Karpas-422 (cell line): ENCODE data around the gene NLRC5. TPM values are rescaled to one million over a fixed set of nuclear protein-coding genes. Genes with fewer than 3 reads are reported as not detected.
"Not testable (repeated sequence)": the region's sequence is repeated elsewhere in the genome, so short reads cannot be mapped to it uniquely, and the experiment has no call there.

Experiments used
- DNase-seq: peaks from one replicate; pipeline ENCODE4 v3.0.0-alpha.2; 2015
- H2AFZ ChIP-seq: fragments of 200-600 bp; sonication (generic); 2 replicates; pipeline ENCODE4 v1.6.1; 2014; ENCODE audit warnings: antibody characterized with exemption, low read length, mixed read lengths
- H3K27ac ChIP-seq: fragments of 200-600 bp; sonication (generic); 2 replicates; pipeline ENCODE4 v1.5.1; 2014; ENCODE audit warnings: mild to moderate bottlenecking, low read length, moderate library complexity
- H3K27me3 ChIP-seq: fragments of 200-600 bp; sonication (generic); 2 replicates; pipeline ENCODE4 v1.6.1; 2014; ENCODE audit warnings: low read length, mixed read lengths
- H3K36me3 ChIP-seq: fragments of 200-600 bp; sonication (generic); 2 replicates; pipeline ENCODE4 v1.6.1; 2014; ENCODE audit warnings: low read length, mixed read lengths; ENCODE audit not compliant: insufficient read depth
- H3K4me1 ChIP-seq: fragments of 200-600 bp; sonication (generic); 2 replicates; pipeline ENCODE4 v1.6.1; 2014; ENCODE audit warnings: mild to moderate bottlenecking, low read length, mixed read lengths
- H3K4me2 ChIP-seq: fragments of 200-600 bp; sonication (generic); 2 replicates; pipeline ENCODE4 v1.6.1; 2014; ENCODE audit warnings: low read length, low read depth, mild to moderate bottlenecking; ENCODE audit not compliant: poor library complexity, severe bottlenecking
- H3K4me3 ChIP-seq: fragments of 200-600 bp; sonication (generic); 2 replicates; pipeline ENCODE4 v1.5.1; 2014; ENCODE audit warnings: mild to moderate bottlenecking, antibody characterized with exemption, low read length, mixed read lengths
- H3K79me2 ChIP-seq: fragments of 200-600 bp; sonication (generic); 2 replicates; pipeline ENCODE4 v1.6.1; 2014; ENCODE audit warnings: mild to moderate bottlenecking, low read length, mixed read lengths
- H3K9ac ChIP-seq: fragments of 200-600 bp; sonication (generic); 2 replicates; pipeline ENCODE4 v1.6.0; 2014; ENCODE audit warnings: low read length
- H3K9me2 ChIP-seq: fragments of 200-600 bp; sonication (generic), shearing (Covaris generic); replicated peaks from 2 replicates; pipeline ENCODE4 v1.6.0; 2014; ENCODE audit warnings: mild to moderate bottlenecking, low read length, moderate library complexity; ENCODE audit not compliant: insufficient read depth
- H3K9me3 ChIP-seq: fragments of 300-700, 200-600 bp; sonication (generic); 2 replicates; pipeline ENCODE4 v1.6.1; 2014; ENCODE audit warnings: low read length, mixed read lengths
- H4K20me1 ChIP-seq: fragments of 200-600 bp; sonication (generic); 2 replicates; pipeline ENCODE4 v1.6.1; 2014; ENCODE audit warnings: mild to moderate bottlenecking, antibody characterized with exemption, low read length, low read depth; ENCODE audit not compliant: insufficient read depth
- total RNA-seq: library from RNA; depleted of rRNA; stranded (reverse); fragments of >200 nt; shearing (Covaris generic); gene quantifications from 2 replicates; pipeline ENCODE4 v1.2.3, GENCODE V29; 2014; ENCODE audit warnings: low replicate concordance

NLRC5 gene
- total RNA-seq, 1 experiment from 2014 or later, result 116 TPM

DNA sequence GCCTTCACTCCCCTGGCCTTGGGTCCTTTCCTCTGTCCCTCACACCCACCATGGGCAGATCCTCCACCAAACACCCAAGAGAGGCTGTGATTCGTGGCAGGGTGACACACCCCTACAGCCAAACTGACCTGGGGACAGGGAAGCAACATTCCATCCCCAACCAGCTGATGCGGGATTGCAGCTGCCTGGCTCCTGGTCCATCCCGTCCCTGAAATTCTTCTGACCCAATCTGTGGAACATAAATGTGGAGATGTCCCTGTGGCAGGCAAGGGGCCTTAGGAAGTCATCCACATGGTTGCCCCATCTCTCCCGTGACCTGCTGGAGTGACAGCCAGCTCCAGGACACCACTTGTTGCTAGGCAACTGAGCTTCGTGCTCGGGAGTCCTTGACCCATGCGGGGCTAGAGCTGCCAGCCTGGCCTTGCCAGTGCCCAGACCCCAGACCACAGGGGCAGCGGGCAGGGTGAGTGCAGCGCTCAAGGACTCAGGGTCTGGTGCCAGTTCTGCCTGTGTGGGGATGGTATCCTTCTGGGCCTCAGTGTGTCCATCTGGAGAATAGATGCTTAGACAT is 69.0 kb downstream of the NLRC5 start:
- H3K9me3 ChIP-seq, result no peaks in the 10 kb centered on the region
- no peaks in the 10 kb centered on the region for H3K79me2 ChIP-seq
- no peaks in the 10 kb centered on the region for H3K4me1 ChIP-seq
- no peak overlapping the region for H3K4me3 ChIP-seq
- peaks cover 22% of the 10 kb centered on the region; the same call in 1 of the 2 replicates for H3K36me3 ChIP-seq
- H3K4me2 ChIP-seq, result no peak overlapping the region
- H3K27me3 ChIP-seq, result no peaks in the 10 kb centered on the region
- no peaks in the 10 kb centered on the region for H3K9me2 ChIP-seq
- no peak overlapping the region for H2AFZ ChIP-seq
- H3K9ac ChIP-seq, result no peak overlapping the region
- no peak for DNase-seq
- H3K27ac ChIP-seq, result no peak overlapping the region
- H4K20me1 ChIP-seq, result no peaks in the 10 kb centered on the region

DNA sequence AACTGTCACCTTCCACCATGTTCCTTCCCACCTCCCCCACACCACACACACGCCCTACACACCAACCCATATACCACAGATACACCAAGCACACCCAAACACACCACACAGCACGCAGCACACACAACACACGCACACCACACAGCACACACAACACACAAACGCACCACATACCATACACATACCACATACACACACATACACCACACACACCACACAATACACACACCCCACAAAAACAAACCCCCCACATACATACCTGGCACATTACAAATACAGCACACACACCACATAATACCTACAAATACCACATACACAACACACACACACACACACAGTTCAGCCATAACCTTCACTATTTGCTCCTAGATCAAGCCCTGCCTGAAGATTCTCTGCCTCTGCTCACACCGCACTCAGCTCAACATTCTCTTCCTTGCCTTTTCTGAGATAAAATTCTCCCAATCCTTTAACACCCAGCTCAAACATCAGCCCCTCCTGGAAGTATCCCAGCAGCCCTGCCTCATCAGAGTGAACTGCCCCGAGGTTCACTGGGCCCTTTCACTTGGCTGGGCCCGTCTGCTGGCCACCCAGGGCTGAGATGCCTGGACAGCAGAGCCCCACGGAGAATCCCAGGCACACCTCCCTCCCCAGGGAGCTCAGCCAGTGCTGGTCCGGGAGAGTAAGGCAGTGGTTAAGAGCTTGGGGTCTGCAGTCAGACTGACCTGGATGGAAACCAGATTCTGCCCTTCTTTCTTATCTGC is 71.1 kb downstream of the NLRC5 start:
- H3K36me3 ChIP-seq, result peaks cover 19% of the 10 kb centered on the region; the same call in 1 of the 2 replicates
- H3K9me2 ChIP-seq, result no peaks in the 10 kb centered on the region
- H4K20me1 ChIP-seq, result no peaks in the 10 kb centered on the region
- no peak overlapping the region for H2AFZ ChIP-seq
- no peak overlapping the region for H3K4me3 ChIP-seq
- H3K27me3 ChIP-seq, result no peaks in the 10 kb centered on the region
- H3K9ac ChIP-seq, result no peak overlapping the region
- no peak for DNase-seq
- H3K4me2 ChIP-seq, result no peak overlapping the region
- H3K79me2 ChIP-seq, result no peaks in the 10 kb centered on the region
- H3K9me3 ChIP-seq, result no peaks in the 10 kb centered on the region
- H3K27ac ChIP-seq, result no peak overlapping the region
- no peaks in the 10 kb centered on the region for H3K4me1 ChIP-seq

DNA sequence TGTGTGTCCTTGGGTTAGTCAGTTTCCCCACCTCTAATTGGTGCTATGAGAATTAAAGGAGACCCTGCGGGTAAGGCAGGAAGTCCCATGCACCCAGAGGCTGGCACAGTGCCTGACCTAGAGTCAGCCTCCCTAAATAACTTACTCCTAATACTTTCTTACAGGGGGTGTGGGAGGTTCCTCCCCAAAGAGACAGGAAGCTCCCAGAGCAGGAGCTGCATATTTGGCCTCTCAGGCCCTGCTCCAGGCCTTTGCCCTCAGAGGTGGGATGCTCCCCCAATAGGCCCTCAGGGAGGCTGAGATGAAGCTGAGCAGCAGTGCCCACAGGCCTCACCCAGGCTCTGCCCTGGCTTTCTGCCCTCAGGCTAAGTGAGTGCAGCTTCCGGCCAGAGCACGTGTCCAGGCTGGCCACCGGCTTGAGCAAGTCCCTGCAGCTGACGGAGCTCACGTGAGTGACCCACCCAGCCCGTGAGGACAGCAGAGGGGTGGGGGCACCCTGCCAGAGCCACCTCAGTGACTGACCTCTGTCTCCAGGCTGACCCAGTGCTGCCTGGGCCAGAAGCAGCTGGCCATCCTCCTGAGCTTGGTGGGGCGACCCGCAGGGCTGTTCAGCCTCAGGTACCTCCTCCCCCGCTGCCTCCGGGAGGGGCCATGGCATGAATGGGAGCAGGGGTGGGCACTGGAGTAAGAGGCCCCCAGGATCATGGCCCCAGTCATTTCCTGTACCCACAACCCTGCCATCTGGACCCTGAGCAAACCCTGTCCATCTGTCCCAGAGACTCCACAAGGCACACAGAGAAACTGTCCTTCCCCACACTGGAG is 71.9 kb downstream of the NLRC5 start:
- Histone ChIP-seq H3K4me2 (no peak overlapping the region), H3K9ac (no peak overlapping the region)

DNA sequence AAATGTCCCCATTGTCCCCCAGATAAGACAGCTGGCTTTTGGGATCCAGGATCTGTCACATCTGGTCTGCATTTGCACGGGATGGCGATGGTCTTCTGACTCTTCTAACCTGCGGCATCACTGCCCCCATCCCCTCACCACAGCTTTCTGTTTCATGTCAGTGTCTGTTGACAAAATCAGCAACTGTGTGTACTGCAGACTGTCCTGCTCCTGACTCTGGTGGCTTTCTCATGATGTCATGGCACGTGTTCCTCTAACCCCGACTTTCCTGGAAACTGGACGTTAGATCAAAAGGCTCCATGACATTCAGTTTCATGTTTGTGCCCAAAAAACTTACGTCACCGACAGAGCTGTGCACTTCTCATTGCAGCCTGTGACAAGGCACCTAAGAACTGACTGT is 73.0 kb downstream of the NLRC5 start:
- Histone ChIP-seq H3K27me3 (no peaks in the 10 kb centered on the region), H3K79me2 (no peaks in the 10 kb centered on the region), H3K9ac (no peak overlapping the region), H3K9me3 (no peaks in the 10 kb centered on the region), H4K20me1 (no peaks in the 10 kb centered on the region), H2AFZ (no peak overlapping the region), H3K27ac (no peak overlapping the region), H3K4me2 (no peak overlapping the region), H3K9me2 (no peaks in the 10 kb centered on the region), H3K36me3 (peaks cover 14% of the 10 kb centered on the region; the same call in 1 of the 2 replicates), H3K4me3 (no peak overlapping the region), H3K4me1 (no peaks in the 10 kb centered on the region)
- DNase-seq, result no peak

More for the DNA sequence above, 71.9 kb downstream of the NLRC5 start:
- H3K79me2 ChIP-seq, result no peaks in the 10 kb centered on the region
- H2AFZ ChIP-seq, result no peak overlapping the region
- no peak overlapping the region for H3K4me3 ChIP-seq
- H3K36me3 ChIP-seq, result peaks cover 14% of the 10 kb centered on the region; the same call in 1 of the 2 replicates
- no peaks in the 10 kb centered on the region for H3K4me1 ChIP-seq
- no peaks in the 10 kb centered on the region for H3K9me2 ChIP-seq
- H4K20me1 ChIP-seq, result no peaks in the 10 kb centered on the region
- no peak for DNase-seq
- no peaks in the 10 kb centered on the region for H3K9me3 ChIP-seq
- H3K27ac ChIP-seq, result no peak overlapping the region; the same call in 1 of the 2 replicates
- no peaks in the 10 kb centered on the region for H3K27me3 ChIP-seq

DNA sequence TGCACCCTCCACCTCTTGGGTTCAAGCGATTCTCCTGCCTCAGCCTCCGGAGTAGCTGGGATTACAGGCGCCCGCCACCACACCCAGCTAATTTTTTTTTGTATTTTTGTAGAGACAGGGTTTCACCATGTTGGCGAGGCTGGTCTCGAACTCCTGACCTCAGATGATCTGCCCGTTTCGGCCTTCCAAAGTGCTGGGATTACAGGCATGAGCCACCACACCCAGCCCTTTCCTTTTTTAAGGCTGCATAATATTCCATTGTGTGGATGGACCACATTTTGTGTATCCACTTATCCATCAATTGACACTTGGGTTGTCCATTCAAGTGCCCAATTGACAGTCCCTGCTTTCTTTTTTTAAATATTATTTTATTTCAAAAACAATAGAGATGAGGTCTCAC is 73.8 kb downstream of the NLRC5 start:
- H3K27me3 ChIP-seq, H3K9me2 ChIP-seq, DNase-seq, H3K4me2 ChIP-seq, H2AFZ ChIP-seq, H3K9ac ChIP-seq, H3K4me1 ChIP-seq, H3K79me2 ChIP-seq, H3K27ac ChIP-seq, H3K9me3 ChIP-seq, H4K20me1 ChIP-seq, H3K4me3 ChIP-seq: not testable (repeated sequence)
- peaks cover 14% of the 10 kb centered on the region; the same call in 1 of the 2 replicates for H3K36me3 ChIP-seq

DNA sequence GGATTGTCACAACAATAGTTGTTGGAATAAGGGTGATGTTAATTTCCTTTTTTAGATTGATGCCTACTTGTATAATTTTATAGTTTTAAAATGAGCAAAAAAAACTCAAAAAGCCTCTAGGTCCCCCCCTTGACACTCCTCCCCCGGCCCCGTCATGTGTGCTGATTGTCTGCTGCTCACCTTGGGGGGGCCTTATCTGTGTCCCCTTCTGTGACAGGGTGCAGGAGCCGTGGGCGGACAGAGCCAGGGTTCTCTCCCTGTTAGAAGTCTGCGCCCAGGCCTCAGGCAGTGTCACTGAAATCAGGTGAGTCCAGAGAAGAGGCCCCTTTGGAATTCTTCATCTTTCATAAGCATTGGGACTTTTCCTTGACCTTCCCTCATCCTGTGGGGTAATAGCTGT is 75.6 kb downstream of the NLRC5 start:
- Histone ChIP-seq H3K4me2 (no peak overlapping the region), H3K27me3 (no peaks in the 10 kb centered on the region), H3K9ac (no peak overlapping the region), H2AFZ (no peak overlapping the region), H3K9me2 (no peaks in the 10 kb centered on the region), H3K4me3 (no peak overlapping the region), H3K4me1 (no peaks in the 10 kb centered on the region), H4K20me1 (no peaks in the 10 kb centered on the region), H3K9me3 (no peaks in the 10 kb centered on the region), H3K27ac (peak overlapping the region; percentile 17; the same call in 1 of the 2 replicates), H3K79me2 (no peaks in the 10 kb centered on the region), H3K36me3 (peaks cover 7% of the 10 kb centered on the region; the same call in 1 of the 2 replicates)
- DNase-seq, result no peak

DNA sequence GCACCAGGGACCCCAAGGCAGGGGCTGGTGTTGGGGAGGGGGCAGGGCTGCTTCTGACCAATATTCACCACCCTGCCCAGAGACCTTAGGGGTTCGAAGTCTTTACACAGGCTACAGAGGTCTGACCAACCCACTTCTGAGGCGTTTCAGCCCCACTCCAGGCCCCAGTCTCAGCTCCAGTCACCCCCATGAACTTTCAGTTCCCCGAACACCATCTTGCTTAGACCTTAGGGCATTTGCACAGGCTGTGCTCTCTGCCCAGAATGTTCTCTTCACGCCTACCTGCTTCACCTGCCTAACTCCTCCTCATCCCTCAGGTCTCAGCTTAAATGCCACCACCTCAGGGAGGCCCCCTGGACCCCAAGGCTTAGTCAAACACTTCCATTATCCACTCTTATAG is 77.3 kb downstream of the NLRC5 start:
- Histone ChIP-seq H3K4me3 (no peak overlapping the region), H3K79me2 (no peaks in the 10 kb centered on the region), H2AFZ (no peak overlapping the region), H3K27me3 (no peaks in the 10 kb centered on the region), H3K9me3 (no peaks in the 10 kb centered on the region), H3K4me1 (no peaks in the 10 kb centered on the region), H3K9me2 (no peaks in the 10 kb centered on the region), H4K20me1 (no peaks in the 10 kb centered on the region), H3K9ac (no peak overlapping the region), H3K27ac (0 out of 2 replicates have a peak overlapping the region, but pooled peaks have one; percentile 23), H3K36me3 (peaks cover 5% of the 10 kb centered on the region; the same call in 1 of the 2 replicates), H3K4me2 (no peak overlapping the region)
- no peak for DNase-seq

DNA sequence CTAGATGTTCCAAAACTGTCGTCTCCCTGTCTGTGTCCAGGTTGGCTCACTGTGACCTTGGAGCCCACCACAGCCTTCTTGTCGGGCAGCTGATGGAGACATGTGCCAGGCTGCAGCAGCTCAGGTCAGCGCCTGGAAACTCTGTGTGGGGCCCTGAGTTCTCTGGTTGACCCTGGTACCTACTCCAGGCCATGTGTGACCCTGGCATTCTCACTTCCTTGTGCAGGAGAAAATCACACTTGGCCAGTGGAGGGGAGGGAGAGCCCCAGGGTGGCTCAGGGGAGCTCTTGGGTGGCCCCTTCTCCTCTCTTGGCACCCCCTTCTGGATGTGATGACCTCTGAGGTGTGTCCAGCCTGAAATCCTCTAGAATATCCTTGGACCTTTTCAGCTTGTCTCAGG is 78.0 kb downstream of the NLRC5 start:
- H3K27ac ChIP-seq, result peak overlapping the region; percentile 23; the same call in 1 of the 2 replicates
- H3K4me3 ChIP-seq, result no peak overlapping the region
- DNase-seq, result no peak
- peaks cover 1% of the 10 kb centered on the region; the same call in 1 of the 2 replicates for H3K36me3 ChIP-seq
- H3K4me2 ChIP-seq, result no peak overlapping the region
- H3K9ac ChIP-seq, result no peak overlapping the region
- H3K9me3 ChIP-seq, result no peaks in the 10 kb centered on the region
- no peaks in the 10 kb centered on the region for H3K27me3 ChIP-seq
- H3K4me1 ChIP-seq, result peaks cover 3% of the 10 kb centered on the region; the same call in 1 of the 2 replicates
- no peaks in the 10 kb centered on the region for H4K20me1 ChIP-seq
- no peaks in the 10 kb centered on the region for H3K79me2 ChIP-seq
- no peaks in the 10 kb centered on the region for H3K9me2 ChIP-seq
- no peak overlapping the region for H2AFZ ChIP-seq
